AG09309 (cell line): Measurements from ENCODE around the gene SNRNP48.

Experiments used
- DNase-seq: peaks from one replicate; pipeline ENCODE4 v3.0.0-alpha.2; 2010; ENCODE audit warnings: low read depth
- H3K4me3 ChIP-seq: 2 replicates; pipeline ENCODE4 v1.5.1; 2011; ENCODE audit warnings: mild to moderate bottlenecking, low read depth, low read length, moderate library complexity; ENCODE audit not compliant: control insufficient read depth
- TF ChIP-seq, protein P1 (sequence below): IDR thresholded peaks from 2 replicates; pipeline ENCODE4 v1.5.1; 2011; ENCODE audit warnings: mild to moderate bottlenecking, low read depth, low read length, inconsistent platforms; ENCODE audit not compliant: insufficient read depth, control insufficient read depth; ENCODE audit errors: missing control alignments

Gene SNRNP48

GRCh38 chr6:7543789-7544424 is 46.1 kb upstream of the SNRNP48 start:
- peak overlapping the region; percentile 30 for H3K4me3 ChIP-seq
- no peak for DNase-seq
- TF ChIP-seq, protein P1, sequence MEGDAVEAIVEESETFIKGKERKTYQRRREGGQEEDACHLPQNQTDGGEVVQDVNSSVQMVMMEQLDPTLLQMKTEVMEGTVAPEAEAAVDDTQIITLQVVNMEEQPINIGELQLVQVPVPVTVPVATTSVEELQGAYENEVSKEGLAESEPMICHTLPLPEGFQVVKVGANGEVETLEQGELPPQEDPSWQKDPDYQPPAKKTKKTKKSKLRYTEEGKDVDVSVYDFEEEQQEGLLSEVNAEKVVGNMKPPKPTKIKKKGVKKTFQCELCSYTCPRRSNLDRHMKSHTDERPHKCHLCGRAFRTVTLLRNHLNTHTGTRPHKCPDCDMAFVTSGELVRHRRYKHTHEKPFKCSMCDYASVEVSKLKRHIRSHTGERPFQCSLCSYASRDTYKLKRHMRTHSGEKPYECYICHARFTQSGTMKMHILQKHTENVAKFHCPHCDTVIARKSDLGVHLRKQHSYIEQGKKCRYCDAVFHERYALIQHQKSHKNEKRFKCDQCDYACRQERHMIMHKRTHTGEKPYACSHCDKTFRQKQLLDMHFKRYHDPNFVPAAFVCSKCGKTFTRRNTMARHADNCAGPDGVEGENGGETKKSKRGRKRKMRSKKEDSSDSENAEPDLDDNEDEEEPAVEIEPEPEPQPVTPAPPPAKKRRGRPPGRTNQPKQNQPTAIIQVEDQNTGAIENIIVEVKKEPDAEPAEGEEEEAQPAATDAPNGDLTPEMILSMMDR = peak; percentile 6

DNA sequence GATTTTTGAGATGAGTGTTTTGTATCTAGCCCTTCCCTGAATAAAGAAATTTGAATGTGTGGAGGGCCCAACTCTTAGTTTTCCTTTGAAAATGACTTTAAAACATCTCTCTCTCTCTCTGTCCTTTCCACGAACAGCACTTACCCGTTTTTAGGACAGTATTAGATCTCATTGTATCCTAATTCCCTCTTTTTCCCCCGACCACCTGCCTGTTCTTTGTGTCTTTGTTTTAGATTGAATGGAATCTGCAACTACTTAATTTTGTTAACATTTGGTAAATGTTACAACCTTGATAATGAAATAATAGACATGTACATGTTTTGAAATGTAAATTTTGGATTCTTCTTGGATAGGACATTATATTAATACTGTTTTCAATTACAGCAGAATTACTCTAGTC is 45.4 kb upstream of the SNRNP48 start:
- no peak overlapping the region for H3K4me3 ChIP-seq
- TF ChIP-seq, protein P1 = no peak
- no peak for DNase-seq

DNA sequence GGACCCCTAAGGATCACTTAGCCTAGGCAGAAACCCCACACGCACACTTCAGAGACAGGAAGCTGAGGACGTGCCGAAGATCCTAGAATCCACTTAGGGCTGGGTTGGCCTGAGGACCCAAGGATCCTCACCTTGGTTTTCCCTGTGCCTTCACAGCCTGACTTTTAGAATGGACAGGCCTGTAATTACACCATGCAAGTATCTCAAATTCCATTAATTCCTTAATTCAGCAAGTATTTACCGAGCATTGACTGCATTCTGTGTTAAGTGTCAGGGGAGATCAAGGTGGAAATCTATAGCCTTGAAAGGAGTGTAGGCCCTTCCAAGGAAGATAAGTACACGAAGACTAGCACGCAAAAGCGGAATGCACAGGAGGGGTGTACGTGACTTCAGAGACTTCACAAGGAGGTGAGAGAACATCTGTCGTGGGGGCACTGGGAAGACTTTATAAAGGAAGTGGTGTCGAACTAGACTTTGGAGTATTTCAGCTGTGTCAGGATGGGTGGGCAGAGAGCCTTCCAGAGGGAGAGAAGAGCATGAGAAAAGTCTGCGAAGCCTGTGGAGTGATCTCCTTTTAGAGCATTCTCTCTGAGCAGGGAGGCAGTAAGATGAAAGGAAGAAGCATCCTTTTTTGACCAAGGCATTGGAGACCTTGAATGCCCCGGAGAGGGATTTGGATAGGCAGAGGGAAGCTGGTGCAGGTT is 44.5 kb upstream of the SNRNP48 start:
- TF ChIP-seq, protein P1 = no peak
- no peak for DNase-seq
- H3K4me3 ChIP-seq = no peak overlapping the region

DNA sequence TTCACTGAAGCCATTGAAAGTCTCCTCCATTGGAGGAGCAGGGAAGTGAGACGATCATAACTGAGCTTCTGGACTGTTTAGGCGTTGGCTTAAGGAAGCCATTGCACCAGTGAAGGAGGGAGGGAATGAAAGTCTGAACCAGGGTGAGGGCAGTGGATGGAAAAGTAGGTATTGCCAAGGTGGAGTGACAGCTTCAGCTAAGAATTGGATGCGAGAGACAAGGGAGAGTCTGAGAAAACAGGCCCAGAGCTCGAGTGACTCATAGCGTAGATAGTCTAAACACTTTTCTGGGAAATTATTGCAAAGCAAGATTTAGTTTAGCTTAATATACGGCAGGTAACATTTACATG is 44.0 kb upstream of the SNRNP48 start:
- TF ChIP-seq, protein P1 = no peak
- no peak overlapping the region for H3K4me3 ChIP-seq
- no peak for DNase-seq

DNA sequence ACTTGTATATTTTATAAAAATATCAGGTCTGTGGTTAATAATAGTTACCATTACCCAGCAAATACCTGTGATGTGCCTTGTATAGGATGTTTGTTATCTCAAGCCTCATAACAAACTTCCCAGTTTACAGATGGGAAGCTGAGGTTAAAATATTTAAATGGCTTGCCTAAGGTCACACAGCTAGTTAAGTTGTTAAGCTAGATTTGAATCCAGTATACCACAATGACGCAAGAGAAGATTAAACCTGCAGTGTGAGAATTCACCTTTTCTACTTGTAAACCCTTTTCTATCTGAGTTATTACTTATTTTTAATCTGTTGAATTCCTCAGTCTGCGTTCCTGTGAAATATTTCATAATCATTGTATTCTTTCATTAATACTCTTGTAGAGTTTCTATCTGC is 43.6 kb upstream of the SNRNP48 start:
- TF ChIP-seq, protein P1 = no peak
- H3K4me3 ChIP-seq = no peak overlapping the region
- DNase-seq = no peak

- TF ChIP-seq, protein P1 = no peak
- H3K4me3 ChIP-seq = no peak overlapping the region
- DNase-seq = no peak
Measured at GRCh38 chr6:7546896-7547295, 43.1 kb upstream of the SNRNP48 start.
